HepG2 (cell line): Measurements from ENCODE around the gene TTC29. TPM values are rescaled to one million over a fixed set of nuclear protein-coding genes. Genes with fewer than 3 reads are reported as not detected.
A peak's percentile ranks its signal among the peaks of the same experiment; 100 is the strongest.

Experiments used
- ATAC-seq: fragments of 200-7000 bp; cut with Tn5 transposase; 3 replicates; pipeline ENCODE4 v1.9.1; 2020; ENCODE audit warnings: mild to moderate bottlenecking, moderate library complexity
- BruUV-seq: library from RNA; stranded (reverse); fragments of 400-500 nt; replicated peaks from 2 replicates; lab custom pipeline; 2021; lab: Mats Ljungman, UMichigan
- CTCF ChIA-PET: fragments of 300-600 bp; formaldehyde crosslinking; extraction: SDS; loops from one replicate; lab custom pipeline; 2021; ENCODE audit warnings: low total read pairs, inconsistent platforms, low intra/inter-chr PET ratio; lab: Yijun Ruan, JAX
- POLR2A ChIA-PET: fragments of 350-600 bp; sonication (Branson Sonifier 250); formaldehyde crosslinking; loops from one replicate; lab custom pipeline; 2020; ENCODE audit warnings: antibody characterized with exemption, inconsistent platforms; lab: Yijun Ruan, JAX
- DNase-seq: peaks from one replicate; pipeline ENCODE4 v3.0.0-alpha.2; 2015; ENCODE audit warnings: low spot score
- FAIRE-seq: peaks from 3 replicates; lab custom pipeline; 2011; peaks lifted over from hg19 to GRCh38; lab: Jason Lieb, UNC
- H2AFZ ChIP-seq: one replicate; pipeline ENCODE4 v1.6.1; 2011; ENCODE audit warnings: low read length, inconsistent platforms
- H3K27ac ChIP-seq: fragments of 300-600 bp; 3 replicates; pipeline ENCODE4 v1.8.0; 2011; ENCODE audit warnings: mixed run types, mild to moderate bottlenecking, mixed read lengths, low read length, inconsistent platforms; ENCODE audit not compliant: insufficient read depth; ENCODE audit errors: extremely low read length
- H3K27me3 ChIP-seq, 2 experiments: fragments of 200-600 bp in 1 of 2; 2 replicates in 1 of 2; 3 replicates in 1 of 2; pipeline versions ENCODE4 v1.6.0 to v1.8.0; 2011; ENCODE audit warnings: low read length in 2 of 2, mild to moderate bottlenecking in 2 of 2, moderate library complexity in 2 of 2, inconsistent platforms in 1 of 2; ENCODE audit not compliant: insufficient read depth in 2 of 2, control insufficient read depth in 1 of 2
- H3K36me3 ChIP-seq, 2 experiments: fragments of 200-600 bp in 1 of 2; replicated peaks in 1 of 2; 2 replicates in 1 of 2; 3 replicates in 1 of 2; pipeline versions ENCODE4 v1.5.1 to v1.8.0; 2011; ENCODE audit warnings: low read length in 2 of 2, inconsistent platforms in 1 of 2; ENCODE audit not compliant: insufficient read depth in 2 of 2, control insufficient read depth in 1 of 2
- H3K4me1 ChIP-seq: 2 replicates; pipeline ENCODE4 v1.5.1; 2012; ENCODE audit warnings: low read length, inconsistent platforms; ENCODE audit not compliant: insufficient read depth
- H3K4me2 ChIP-seq: 2 replicates; pipeline ENCODE4 v1.6.0; 2011; ENCODE audit warnings: low read depth, low read length, inconsistent platforms
- H3K4me3 ChIP-seq, 3 experiments: fragments of 200-600 bp in 1 of 3; sonication (generic), shearing (Covaris generic) in 1 of 3; replicated peaks in 1 of 3; 2 replicates each; pipeline ENCODE4 v1.5.1; 2011 to 2016; ENCODE audit warnings: low read length in 3 of 3, inconsistent platforms in 2 of 3, low read depth in 2 of 3, mild to moderate bottlenecking in 2 of 3, control low read depth in 1 of 3, mixed read lengths in 1 of 3; ENCODE audit not compliant: insufficient read depth in 1 of 3
- H3K79me2 ChIP-seq: one replicate; pipeline ENCODE4 v1.6.1; 2011; ENCODE audit warnings: low read length, inconsistent platforms; ENCODE audit not compliant: insufficient read depth
- H3K9ac ChIP-seq: 2 replicates; pipeline ENCODE4 v1.6.0; 2011; ENCODE audit warnings: mild to moderate bottlenecking, low read depth, low read length, inconsistent platforms; ENCODE audit not compliant: insufficient read depth
- H3K9me3 ChIP-seq: 2 replicates; pipeline ENCODE4 v1.5.1; 2012; ENCODE audit warnings: mild to moderate bottlenecking, low read length
- H4K20me1 ChIP-seq: 2 replicates; pipeline ENCODE4 v1.6.0; 2011; ENCODE audit warnings: inconsistent platforms, mild to moderate bottlenecking, low read length, moderate library complexity; ENCODE audit not compliant: insufficient read depth
- CTCF ChIP-seq: sonication (generic); formaldehyde crosslinking; IDR thresholded peaks from 2 replicates; pipeline ENCODE4 v1.5.0; 2020; ENCODE audit warnings: mild to moderate bottlenecking, missing genetic modification reagents, moderate library complexity
- RAD21 ChIP-seq: fragments of 450-650 bp; formaldehyde crosslinking; IDR thresholded peaks from 2 replicates; pipeline ENCODE4 v1.5.0; 2020; ENCODE audit warnings: mild to moderate bottlenecking
- RFX3 ChIP-seq: IDR thresholded peaks from 2 replicates; pipeline ENCODE4 v1.6.1; 2016; ENCODE audit warnings: missing biosample characterization, missing genetic modification reagents
- SMC3 ChIP-seq: IDR thresholded peaks from 2 replicates; pipeline ENCODE4 v1.6.1; 2011; ENCODE audit warnings: low read length, improper control_type of control experiment
- STAG1 ChIP-seq: sonication (generic); formaldehyde crosslinking; IDR thresholded peaks from 2 replicates; pipeline ENCODE4 v1.4.0; 2020; ENCODE audit warnings: missing genetic modification reagents
- ZNF761 ChIP-seq: sonication (generic); formaldehyde crosslinking; conservative IDR thresholded peaks from 2 replicates; pipeline ENCODE4 v1.4.0; 2020; ENCODE audit warnings: mild to moderate bottlenecking, missing genetic modification reagents
- in situ Hi-C: cut with HindIII; loops from 2 replicates; pipeline ENCODE4 v1.10.0; 2017; ENCODE audit warnings: low pct_unique_long_range_greater_than_20kb; ENCODE audit not compliant: extremely low pct_ligation_motif_present
- intact Hi-C: fragments of 100-400 bp; cut with micrococcal nuclease; formaldehyde crosslinking; loops from one replicate; pipeline ENCODE4 v1.10.0; 2022; ENCODE audit not compliant: unreplicated experiment
- polyA plus RNA-seq, 8 experiments: library from polyadenylated mRNA; depleted of rRNA in 3 of 8; stranded (reverse) in 7 of 8; unstranded in 1 of 8; fragments of >200 nt; fragmentation: Illumina TruSeq in 4 of 8; extraction: Trizol in 4 of 8; gene quantifications; 2 replicates each; pipeline versions ENCODE4 v1.2.1 to v1.2.3, GENCODE V29; 2011 to 2016; ENCODE audit warnings: low read depth in 4 of 8, missing spikeins in 1 of 8, mixed read lengths in 1 of 8; ENCODE audit not compliant: insufficient read depth in 1 of 8
- total RNA-seq, 5 experiments: library from RNA; depleted of rRNA; stranded (reverse); fragments of >200 nt; fragmentation: Illumina TruSeq; extraction: Trizol; gene quantifications; 2 replicates each; pipeline ENCODE4 v1.2.3, GENCODE V29; 2016; ENCODE audit warnings: low read depth in 1 of 5
- TF ChIP-seq, protein P1 (sequence below): IDR thresholded peaks from 2 replicates; pipeline ENCODE4 v1.6.1; 2012; ENCODE audit warnings: low read depth, low read length, improper control_type of control experiment
- TF ChIP-seq, protein P2 (sequence below), 2 experiments: fragments of 450-650 bp in 1 of 2; sonication (generic) in 1 of 2; formaldehyde crosslinking; IDR thresholded peaks; 2 replicates each; pipeline versions ENCODE4 v1.5.0 to v1.8.0; 2020 to 2022; ENCODE audit warnings: mild to moderate bottlenecking in 1 of 2, missing genetic modification reagents in 1 of 2

Gene TTC29
- total and polyA plus RNA-seq, 2 of the 13 experiments (the other 11 are each of a cell fraction or from before 2014, with no cell fraction given) = not detected

- no TSS peak for BruUV-seq
- TF ChIP-seq, protein P1, sequence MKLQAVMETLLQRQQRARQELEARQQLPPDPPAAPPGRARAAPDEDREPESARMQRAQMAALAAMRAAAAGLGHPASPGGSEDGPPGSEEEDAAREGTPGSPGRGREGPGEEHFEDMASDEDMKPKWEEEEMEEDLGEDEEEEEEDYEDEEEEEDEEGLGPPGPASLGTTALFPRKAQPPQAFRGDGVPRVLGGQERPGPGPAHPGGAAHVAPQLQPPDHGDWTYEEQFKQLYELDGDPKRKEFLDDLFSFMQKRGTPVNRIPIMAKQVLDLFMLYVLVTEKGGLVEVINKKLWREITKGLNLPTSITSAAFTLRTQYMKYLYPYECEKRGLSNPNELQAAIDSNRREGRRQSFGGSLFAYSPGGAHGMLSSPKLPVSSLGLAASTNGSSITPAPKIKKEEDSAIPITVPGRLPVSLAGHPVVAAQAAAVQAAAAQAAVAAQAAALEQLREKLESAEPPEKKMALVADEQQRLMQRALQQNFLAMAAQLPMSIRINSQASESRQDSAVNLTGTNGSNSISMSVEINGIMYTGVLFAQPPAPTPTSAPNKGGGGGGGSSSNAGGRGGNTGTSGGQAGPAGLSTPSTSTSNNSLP = peak; percentile 48; the same call in 1 of the 2 replicates
- TF ChIP-seq STAG1 (CRISPR knock-in tag) (peak; percentile 83), CTCF (CRISPR knock-in tag) (peak; percentile 65), RAD21 (CRISPR knock-in tag) (peak; percentile 38; the same call in 1 of the 2 replicates), SMC3 (peak; percentile 51; the same call in 1 of the 2 replicates), ZNF761 (CRISPR knock-in tag) (no peak), RFX3 (CRISPR knock-in tag) (no peak)
- TF ChIP-seq, protein P2, sequence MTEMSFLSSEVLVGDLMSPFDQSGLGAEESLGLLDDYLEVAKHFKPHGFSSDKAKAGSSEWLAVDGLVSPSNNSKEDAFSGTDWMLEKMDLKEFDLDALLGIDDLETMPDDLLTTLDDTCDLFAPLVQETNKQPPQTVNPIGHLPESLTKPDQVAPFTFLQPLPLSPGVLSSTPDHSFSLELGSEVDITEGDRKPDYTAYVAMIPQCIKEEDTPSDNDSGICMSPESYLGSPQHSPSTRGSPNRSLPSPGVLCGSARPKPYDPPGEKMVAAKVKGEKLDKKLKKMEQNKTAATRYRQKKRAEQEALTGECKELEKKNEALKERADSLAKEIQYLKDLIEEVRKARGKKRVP (CRISPR knock-in tag; IDR thresholded peaks at IDR 0.05) = 0 out of 4 replicates have a peak, but pooled peaks of 1 of the 2 experiments have one; percentile 30
- FAIRE-seq (peak; percentile 39), ATAC-seq (no peak), DNase-seq (peak; percentile 10)
- in situ Hi-C loops (loop anchor here (10.0 to 25.0 kb wide), 4 partner anchors 372 to 962 kb away; no protein-coding TSS in a partner anchor), intact Hi-C loops (loop anchor here (1.0 kb wide), 3 partner anchors 574 to 960 kb away; no protein-coding TSS in a partner anchor)
- no peak overlapping the region for H3K27ac ChIP-seq
- CTCF ChIA-PET = interaction anchor here (1.1 to 1.7 kb wide), 3 partner anchors 372 to 822 kb away, joined by 6 to 16 read pairs (median 7); no protein-coding TSS in a partner anchor
- H3K79me2 ChIP-seq = no peaks in the 10 kb centered on the region
- H3K27me3 ChIP-seq = no peaks in the 10 kb centered on the region; a peak in 2 of 5 replicates
- H4K20me1 ChIP-seq = no peaks in the 10 kb centered on the region
- no peak overlapping the region for H2AFZ ChIP-seq
- H3K4me3 ChIP-seq = no peak overlapping the region
- H3K4me1 ChIP-seq = no peaks in the 10 kb centered on the region
- no peaks in the 10 kb centered on the region for H3K36me3 ChIP-seq
- no peak overlapping the region for H3K4me2 ChIP-seq
- no peak overlapping the region for H3K9ac ChIP-seq
- H3K9me3 ChIP-seq = no peaks in the 10 kb centered on the region
- POLR2A ChIA-PET = no interaction called here
Observed at GRCh38 chr4:146916479-146917076, 29.1 kb downstream of the TTC29 start.
